ENCODE results near the gene ZGPAT. TPM values are rescaled to one million over a fixed set of nuclear protein-coding genes. Genes with fewer than 3 reads are reported as not detected.

ZGPAT gene
- total RNA-seq, 1 donor, result 11.8 TPM

GRCh38 chr20:63782051-63782471 lies 74.2 kb downstream of the ZGPAT start:
- no peak for DNase-seq (ENCODE audit: low read depth)
- no peak overlapping the region for H3K4me3 ChIP-seq (ENCODE audit: low read depth, low read length)
- TF ChIP-seq CTCF (IDR thresholded peaks at IDR 0.05; ENCODE audit: insufficient read depth, low read length), result no peak

GRCh38 chr20:63782521-63782971 lies 74.7 kb downstream of the ZGPAT start:
- no peak overlapping the region for H3K4me3 ChIP-seq (ENCODE audit: low read depth, low read length)
- no peak for TF ChIP-seq CTCF (IDR thresholded peaks at IDR 0.05; ENCODE audit: insufficient read depth, low read length)
- no peak for DNase-seq (ENCODE audit: low read depth)

GRCh38 chr20:63783970-63784369 lies 76.1 kb downstream of the ZGPAT start:
- no peak overlapping the region for H3K4me3 ChIP-seq (ENCODE audit: low read depth, low read length)
- TF ChIP-seq CTCF (IDR thresholded peaks at IDR 0.05; ENCODE audit: insufficient read depth, low read length), result no peak
- no peak for DNase-seq (ENCODE audit: low read depth)

- TF ChIP-seq CTCF (IDR thresholded peaks at IDR 0.05; ENCODE audit: insufficient read depth, low read length), result no peak
- DNase-seq (ENCODE audit: low read depth), result no peak
- no peak overlapping the region for H3K4me3 ChIP-seq (ENCODE audit: low read depth, low read length)
These were observed 77.9 kb downstream of the ZGPAT start for GRCh38 chr20:63785691-63786131.

Small RNA genes lying within 50 kb of the gene (small RNA-seq; reads per million reads assigned to genes)
- gene LIME1 (not detected), gene TNFRSF6B (not detected)

Other genes with a start within 250 kb of the ZGPAT start
- not detected in 2 replicates for gene KCNQ2, start 235.4 kb upstream of the ZGPAT start, total RNA-seq (ENCODE audit: low replicate concordance)
- 0.18 TPM in 1 of 2 replicates, not detected in the other for gene EEF1A2, start 209.0 kb upstream of the ZGPAT start, total RNA-seq (ENCODE audit: low replicate concordance)
- gene PPDPF, start 187.3 kb upstream of the ZGPAT start, total RNA-seq (ENCODE audit: low replicate concordance), result 35.3 and 97.0 TPM in 2 replicates
- gene PTK6, start 170.7 kb upstream of the ZGPAT start, total RNA-seq (ENCODE audit: low replicate concordance), result not detected in 2 replicates
- gene SRMS, start 160.3 kb upstream of the ZGPAT start, total RNA-seq (ENCODE audit: low replicate concordance), result not detected in 2 replicates
- 0.25 and 0.45 TPM in 2 replicates for gene FNDC11, start 153.9 kb upstream of the ZGPAT start, total RNA-seq (ENCODE audit: low replicate concordance)
- gene HELZ2, start 133.8 kb upstream of the ZGPAT start, total RNA-seq (ENCODE audit: low replicate concordance), result 20.9 and 27.0 TPM in 2 replicates
- gene GMEB2, start 80.9 kb upstream of the ZGPAT start, total RNA-seq (ENCODE audit: low replicate concordance), result 3.4 and 7.4 TPM in 2 replicates
- gene STMN3, start 54.6 kb upstream of the ZGPAT start, total RNA-seq (ENCODE audit: low replicate concordance), result 9.3 and 12.1 TPM in 2 replicates
- 17.3 and 23.4 TPM in 2 replicates for gene RTEL1, start 49.7 kb upstream of the ZGPAT start, total RNA-seq (ENCODE audit: low replicate concordance)
- gene TNFRSF6B, start 11.4 kb upstream of the ZGPAT start, total RNA-seq (ENCODE audit: low replicate concordance), result 0.36 TPM in 1 of 2 replicates, not detected in the other
- gene ARFRP1, start 63 bp upstream of the ZGPAT start, total RNA-seq (ENCODE audit: low replicate concordance), result 25.7 and 30.6 TPM in 2 replicates
- gene LIME1, start 28.6 kb downstream of the ZGPAT start, total RNA-seq (ENCODE audit: low replicate concordance), result 1.7 and 2.1 TPM in 2 replicates
- 31.9 and 39.2 TPM in 2 replicates for gene SLC2A4RG, start 31.7 kb downstream of the ZGPAT start, total RNA-seq (ENCODE audit: low replicate concordance)
- 1.1 and 2.9 TPM in 2 replicates for gene ZBTB46, start 123.2 kb downstream of the ZGPAT start, total RNA-seq (ENCODE audit: low replicate concordance)
- not detected in 2 replicates for gene ABHD16B, start 153.5 kb downstream of the ZGPAT start, total RNA-seq (ENCODE audit: low replicate concordance)
- 100 and 136 TPM in 2 replicates for gene TPD52L2, start 157.2 kb downstream of the ZGPAT start, total RNA-seq (ENCODE audit: low replicate concordance)
- 30.9 and 33.9 TPM in 2 replicates for gene DNAJC5, start 187.1 kb downstream of the ZGPAT start, total RNA-seq (ENCODE audit: low replicate concordance)
- 4.0 and 16.0 TPM in 2 replicates for gene UCKL1, start 248.4 kb downstream of the ZGPAT start, total RNA-seq (ENCODE audit: low replicate concordance)